ENCODE measurements around the gene PALLD. TPM values are rescaled to one million over a fixed set of nuclear protein-coding genes. Genes with fewer than 3 reads are reported as not detected.

PALLD gene
- total RNA-seq, 1 experiment from 2014 or later = 18.3 TPM

DNA sequence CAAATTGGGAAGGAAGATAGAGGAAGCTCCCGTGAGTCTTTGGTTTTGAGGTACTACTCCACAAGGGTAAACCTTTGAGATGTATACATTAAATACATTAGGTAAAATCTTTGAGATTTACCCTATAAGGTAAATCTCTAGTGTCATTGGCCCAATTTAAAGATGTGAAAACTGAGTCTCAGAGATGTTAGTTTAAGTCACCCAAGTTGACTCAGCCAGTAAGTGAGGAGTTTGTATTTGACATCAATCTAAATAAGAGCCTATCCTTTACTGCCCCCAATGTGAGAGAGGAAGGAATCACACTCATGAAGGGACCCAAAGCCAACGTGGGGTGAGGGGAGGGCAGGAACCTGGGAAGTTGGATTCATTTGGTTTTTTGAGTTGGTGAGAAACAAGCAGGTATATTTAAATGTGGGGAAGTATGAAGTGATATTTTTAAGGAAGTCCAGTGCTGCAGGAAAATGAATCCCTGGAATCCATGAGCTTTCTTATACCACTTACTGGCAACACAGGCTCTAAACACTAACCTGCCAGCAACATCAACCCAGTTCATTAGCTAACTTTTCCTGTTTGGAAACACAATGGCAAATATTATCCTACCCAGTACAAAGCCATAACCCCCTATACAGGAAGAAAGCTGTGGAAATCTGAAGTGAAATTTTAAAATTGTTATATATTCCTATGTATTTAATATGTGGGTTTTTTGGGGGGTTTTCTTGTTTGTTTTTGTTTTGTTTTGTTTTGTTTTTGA is 55.3 kb downstream of the PALLD start:
- H3K4ac ChIP-seq (ENCODE audit: low read depth, low read length) = no peak overlapping the region

More for the DNA sequence above, 55.3 kb downstream of the PALLD start:
- Histone ChIP-seq H3K9ac (ENCODE audit: extremely low read depth, insufficient read length, low read length) (no peak overlapping the region), H3K23ac (ENCODE audit: insufficient read length, low read depth, low read length) (no peak overlapping the region), H3K27ac (ENCODE audit: insufficient read length, low read depth, low read length) (no peak overlapping the region), H3K18ac (ENCODE audit: insufficient read length, low read depth, low read length) (no peak overlapping the region), H3K9me3 (ENCODE audit: control insufficient read depth, low read depth, low read length) (no peaks in the 10 kb centered on the region), H3K14ac (ENCODE audit: insufficient read depth, low read length) (no peak overlapping the region), H3K79me1 (ENCODE audit: insufficient read depth, low read depth, low read length, poor library complexity, severe bottlenecking) (no peaks in the 10 kb centered on the region), H3K4me2 (ENCODE audit: insufficient read depth, insufficient read length, low read length) (no peak overlapping the region), H3T11ph (ENCODE audit: low read length) (no peak overlapping the region), H4K20me1 (ENCODE audit: control insufficient read depth, insufficient read depth, insufficient read length) (no peaks in the 10 kb centered on the region), H4K5ac (ENCODE audit: insufficient read length, low read depth, low read length) (no peak overlapping the region), H2BK12ac (ENCODE audit: insufficient read length, low read depth, low read length) (no peak overlapping the region), H3K27me3 (ENCODE audit: insufficient read depth, low read length) (no peaks in the 10 kb centered on the region), H4K91ac (ENCODE audit: insufficient read length, low read depth, low read length) (no peak overlapping the region), H3K4me1 (ENCODE audit: insufficient read depth, low read length) (peaks cover 4% of the 10 kb centered on the region; the same call in 1 of the 2 replicates), H2AFZ (ENCODE audit: low read length) (no peak overlapping the region), H3K79me2 (ENCODE audit: insufficient read depth, low read length) (no peaks in the 10 kb centered on the region), H3K23me2 (ENCODE audit: insufficient read length, low read depth, low read length, poor library complexity, severe bottlenecking) (no peaks in the 10 kb centered on the region), H2BK15ac (ENCODE audit: low read depth, low read length) (no peak overlapping the region), H3K56ac (ENCODE audit: insufficient read length, low read depth, low read length) (no peak overlapping the region), H2BK5ac (ENCODE audit: insufficient read length, low read length) (no peak overlapping the region), H2BK20ac (ENCODE audit: low read depth, low read length, poor library complexity, severe bottlenecking) (no peak overlapping the region), H4K8ac (replicated peaks; ENCODE audit: insufficient read length, low read depth, low read length) (no peak overlapping the region), H2AK5ac (ENCODE audit: insufficient read length, low read length) (no peak overlapping the region), H2BK120ac (ENCODE audit: low read depth, low read length, poor library complexity, severe bottlenecking) (no peak overlapping the region)
- Mint-ChIP-seq H3K9me3 (no peaks in the 10 kb centered on the region), H3K36me3 (ENCODE audit: insufficient read depth in 1 of 3, low read depth in 3 of 3) (no peaks in the 10 kb centered on the region), H3K4me3 (no peak overlapping the region), H3K4me1 (peaks cover 10 to 13% of the 10 kb centered on the region in 2 experiments), H3K27ac (no peak overlapping the region), H3K27me3 (ENCODE audit: low read depth) (no peaks in the 10 kb centered on the region)
- TF ChIP-seq, protein P1, sequence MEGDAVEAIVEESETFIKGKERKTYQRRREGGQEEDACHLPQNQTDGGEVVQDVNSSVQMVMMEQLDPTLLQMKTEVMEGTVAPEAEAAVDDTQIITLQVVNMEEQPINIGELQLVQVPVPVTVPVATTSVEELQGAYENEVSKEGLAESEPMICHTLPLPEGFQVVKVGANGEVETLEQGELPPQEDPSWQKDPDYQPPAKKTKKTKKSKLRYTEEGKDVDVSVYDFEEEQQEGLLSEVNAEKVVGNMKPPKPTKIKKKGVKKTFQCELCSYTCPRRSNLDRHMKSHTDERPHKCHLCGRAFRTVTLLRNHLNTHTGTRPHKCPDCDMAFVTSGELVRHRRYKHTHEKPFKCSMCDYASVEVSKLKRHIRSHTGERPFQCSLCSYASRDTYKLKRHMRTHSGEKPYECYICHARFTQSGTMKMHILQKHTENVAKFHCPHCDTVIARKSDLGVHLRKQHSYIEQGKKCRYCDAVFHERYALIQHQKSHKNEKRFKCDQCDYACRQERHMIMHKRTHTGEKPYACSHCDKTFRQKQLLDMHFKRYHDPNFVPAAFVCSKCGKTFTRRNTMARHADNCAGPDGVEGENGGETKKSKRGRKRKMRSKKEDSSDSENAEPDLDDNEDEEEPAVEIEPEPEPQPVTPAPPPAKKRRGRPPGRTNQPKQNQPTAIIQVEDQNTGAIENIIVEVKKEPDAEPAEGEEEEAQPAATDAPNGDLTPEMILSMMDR (conservative IDR thresholded peaks at IDR 0.05) = peak; percentile 57
- no peak for DNase-seq
- no CpG with 5 or more reads among the region's 2 CpGs for WGBS (ENCODE audit: extremely low coverage, insufficient read length, low lambda C conversion rate)

Measured in H9 (cell line).